Measurements from ENCODE around the gene KRT23.
"Not testable (repeated sequence)": the region's sequence is repeated elsewhere in the genome, so short reads cannot be mapped to it uniquely, and the experiment has no call there.

KRT23 gene

GRCh38 chr17:40931311-40931710, 6.1 kb downstream of the KRT23 start:
- H3K4me1 ChIP-seq = no peaks in the 10 kb centered on the region
- no peaks in the 10 kb centered on the region for H3K79me2 ChIP-seq
- H3K9me3 ChIP-seq (ENCODE audit: control insufficient read depth, low read length) = no peaks in the 10 kb centered on the region
- no peaks in the 10 kb centered on the region for H3K36me3 ChIP-seq (ENCODE audit: control insufficient read depth, insufficient read depth, low read length)
- H3K4me3 ChIP-seq (ENCODE audit: low read depth, low read length) = no peak overlapping the region
- H3K27ac ChIP-seq = no peak overlapping the region
- no peak overlapping the region for H3K4me2 ChIP-seq (ENCODE audit: low read length)
- H3K27me3 ChIP-seq (ENCODE audit: control insufficient read depth, insufficient read depth, low read length) = no peaks in the 10 kb centered on the region
- H3K9ac ChIP-seq = no peak overlapping the region
- no peak for TF ChIP-seq CTCF (IDR thresholded peaks at IDR 0.05)
- no peak overlapping the region for H2AFZ ChIP-seq

- H3K9ac ChIP-seq = no peak overlapping the region
- no peaks in the 10 kb centered on the region for H3K79me2 ChIP-seq
- H3K4me1 ChIP-seq = no peaks in the 10 kb centered on the region
- H3K27ac ChIP-seq = no peak overlapping the region
- H3K4me3 ChIP-seq (ENCODE audit: low read depth, low read length) = no peak overlapping the region
- no peaks in the 10 kb centered on the region for H3K36me3 ChIP-seq (ENCODE audit: control insufficient read depth, insufficient read depth, low read length)
- no peaks in the 10 kb centered on the region for H3K27me3 ChIP-seq (ENCODE audit: control insufficient read depth, insufficient read depth, low read length)
- no peak overlapping the region for H2AFZ ChIP-seq
- no peak overlapping the region for H3K4me2 ChIP-seq (ENCODE audit: low read length)
- TF ChIP-seq CTCF (IDR thresholded peaks at IDR 0.05) = no peak
- H3K9me3 ChIP-seq (ENCODE audit: control insufficient read depth, low read length) = no peaks in the 10 kb centered on the region
Observed at GRCh38 chr17:40926341-40926740, 11.1 kb downstream of the KRT23 start.

- Histone ChIP-seq H3K4me1 (no peaks in the 10 kb centered on the region), H3K4me3 (ENCODE audit: low read depth, low read length) (no peak overlapping the region), H3K36me3 (ENCODE audit: control insufficient read depth, insufficient read depth, low read length) (no peaks in the 10 kb centered on the region), H3K27me3 (ENCODE audit: control insufficient read depth, insufficient read depth, low read length) (no peaks in the 10 kb centered on the region), H3K4me2 (ENCODE audit: low read length) (no peak overlapping the region), H3K9ac (no peak overlapping the region), H2AFZ (no peak overlapping the region), H3K9me3 (ENCODE audit: control insufficient read depth, low read length) (no peaks in the 10 kb centered on the region), H3K27ac (no peak overlapping the region), H3K79me2 (no peaks in the 10 kb centered on the region)
- no peak for TF ChIP-seq CTCF (IDR thresholded peaks at IDR 0.05)
Observed at GRCh38 chr17:40922239-40922638, 15.2 kb downstream of the KRT23 start.

GRCh38 chr17:40921026-40921425, 16.4 kb downstream of the KRT23 start:
- TF ChIP-seq CTCF (IDR thresholded peaks at IDR 0.05) = no peak
- Histone ChIP-seq H3K27me3 (ENCODE audit: control insufficient read depth, insufficient read depth, low read length) (no peaks in the 10 kb centered on the region), H3K27ac (no peak overlapping the region), H3K4me3 (ENCODE audit: low read depth, low read length) (no peak overlapping the region), H2AFZ (no peak overlapping the region), H3K4me2 (ENCODE audit: low read length) (no peak overlapping the region), H3K4me1 (no peaks in the 10 kb centered on the region), H3K9me3 (ENCODE audit: control insufficient read depth, low read length) (no peaks in the 10 kb centered on the region), H3K36me3 (ENCODE audit: control insufficient read depth, insufficient read depth, low read length) (no peaks in the 10 kb centered on the region), H3K79me2 (no peaks in the 10 kb centered on the region), H3K9ac (no peak overlapping the region)

GRCh38 chr17:40917116-40917515, 20.3 kb downstream of the KRT23 start:
- not testable (repeated sequence) for H3K9ac ChIP-seq; H3K4me1 ChIP-seq; H3K4me3 ChIP-seq (ENCODE audit: low read depth, low read length); H2AFZ ChIP-seq; H3K9me3 ChIP-seq (ENCODE audit: control insufficient read depth, low read length); H3K79me2 ChIP-seq; H3K27me3 ChIP-seq (ENCODE audit: control insufficient read depth, insufficient read depth, low read length); H3K4me2 ChIP-seq (ENCODE audit: low read length); H3K36me3 ChIP-seq (ENCODE audit: control insufficient read depth, insufficient read depth, low read length); H3K27ac ChIP-seq

Data from parathyroid adenoma (tissue), 2 donors.